Endothelial cell (in vitro differentiated cells): ENCODE measurements around the gene MRPL10. TPM values are rescaled to one million over a fixed set of nuclear protein-coding genes. Genes with fewer than 3 reads are reported as not detected.

Experiments
- DNase-seq: peaks from one replicate; pipeline ENCODE4 v3.0.0; 2021; ENCODE audit warnings: low spot score
- H3K27ac Mint-ChIP-seq: one replicate; pipeline ENCODE4 v1.8.0; 2021; ENCODE audit warnings: mixed read lengths, inconsistent platforms; ENCODE audit not compliant: unreplicated experiment
- H3K27me3 Mint-ChIP-seq: one replicate; pipeline ENCODE4 v1.8.0; 2021; ENCODE audit warnings: mild to moderate bottlenecking, moderate library complexity, mixed read lengths, inconsistent platforms; ENCODE audit not compliant: unreplicated experiment
- H3K36me3 Mint-ChIP-seq: one replicate; pipeline ENCODE4 v1.8.0; 2021; ENCODE audit warnings: mild to moderate bottlenecking, low read depth, mixed read lengths, inconsistent platforms; ENCODE audit not compliant: unreplicated experiment
- H3K4me1 Mint-ChIP-seq: one replicate; pipeline ENCODE4 v1.8.0; 2021; ENCODE audit warnings: mild to moderate bottlenecking, mixed read lengths, inconsistent platforms; ENCODE audit not compliant: unreplicated experiment
- H3K4me3 Mint-ChIP-seq: one replicate; pipeline ENCODE4 v1.8.0; 2021; ENCODE audit warnings: mild to moderate bottlenecking, mixed read lengths, inconsistent platforms; ENCODE audit not compliant: unreplicated experiment
- H3K9me3 Mint-ChIP-seq: one replicate; pipeline ENCODE4 v1.8.0; 2021; ENCODE audit warnings: mixed read lengths, inconsistent platforms; ENCODE audit not compliant: unreplicated experiment
- CTCF ChIP-seq: fragments of 200-600 bp; sonication (generic); IDR thresholded peaks from one replicate; pipeline ENCODE4 v1.5.0; 2021; ENCODE audit warnings: antibody characterized with exemption; ENCODE audit not compliant: unreplicated experiment
- total RNA-seq: library from RNA; stranded (reverse); fragmentation: NEBNext Ultra II Directional; extraction: Animal tissue kit (Norgen Biotek cat#: 25700); gene quantifications from one replicate; pipeline ENCODE4 v1.2.1, GENCODE V29; 2021; ENCODE audit not compliant: unreplicated experiment

MRPL10 gene
- total RNA-seq, 1 donor from 2014 or later = 56.3 TPM

GRCh38 chr17:47844814-47845715 is 13.7 kb upstream of the MRPL10 start:
- Mint-ChIP-seq H3K27me3 (peaks cover 6% of the 10 kb centered on the region), H3K4me1 (peaks cover 41% of the 10 kb centered on the region), H3K9me3 (no peaks in the 10 kb centered on the region), H3K36me3 (peaks cover 4% of the 10 kb centered on the region), H3K27ac (no peak overlapping the region), H3K4me3 (no peak overlapping the region)
- no peak for DNase-seq
- peak; percentile 63 for TF ChIP-seq CTCF

GRCh38 chr17:47844227-47844626 is 12.9 kb upstream of the MRPL10 start:
- TF ChIP-seq CTCF = no peak
- peaks cover 37% of the 10 kb centered on the region for H3K4me1 Mint-ChIP-seq
- peaks cover 2% of the 10 kb centered on the region for H3K27me3 Mint-ChIP-seq
- H3K36me3 Mint-ChIP-seq = peaks cover 2% of the 10 kb centered on the region
- H3K27ac Mint-ChIP-seq = no peak overlapping the region
- DNase-seq = no peak
- no peak overlapping the region for H3K4me3 Mint-ChIP-seq
- no peaks in the 10 kb centered on the region for H3K9me3 Mint-ChIP-seq

GRCh38 chr17:47843391-47843730 is 12.0 kb upstream of the MRPL10 start:
- H3K4me1 Mint-ChIP-seq = peaks cover 32% of the 10 kb centered on the region
- H3K4me3 Mint-ChIP-seq = no peak overlapping the region
- no peaks in the 10 kb centered on the region for H3K36me3 Mint-ChIP-seq
- no peak overlapping the region for H3K27ac Mint-ChIP-seq
- no peak for DNase-seq
- peak; percentile 31 for TF ChIP-seq CTCF
- H3K9me3 Mint-ChIP-seq = no peaks in the 10 kb centered on the region
- peaks cover 2% of the 10 kb centered on the region for H3K27me3 Mint-ChIP-seq

GRCh38 chr17:47841488-47842291 is 10.3 kb upstream of the MRPL10 start:
- H3K9me3 Mint-ChIP-seq = no peaks in the 10 kb centered on the region
- DNase-seq = no peak
- peak; percentile 24 for TF ChIP-seq CTCF
- H3K4me1 Mint-ChIP-seq = peaks cover 40% of the 10 kb centered on the region
- H3K4me3 Mint-ChIP-seq = peak overlapping the region; percentile 95
- H3K36me3 Mint-ChIP-seq = peaks cover 5% of the 10 kb centered on the region
- peaks cover 2% of the 10 kb centered on the region for H3K27me3 Mint-ChIP-seq
- H3K27ac Mint-ChIP-seq = peak overlapping the region; percentile 30
